KOPT-K1 (cell line): ENCODE measurements around the gene THAP3.
"Not testable (repeated sequence)": the region's sequence is repeated elsewhere in the genome, so short reads cannot be mapped to it uniquely, and the experiment has no call there.

Experiments
- H3K27ac ChIP-seq: fragments of 200-600 bp; sonication (generic); 2 replicates; pipeline ENCODE4 v1.5.1; 2016; ENCODE audit warnings: antibody characterized with exemption, mild to moderate bottlenecking, low read depth, low read length; ENCODE audit not compliant: poor library complexity, severe bottlenecking
- H3K36me3 ChIP-seq: fragments of 200-600 bp; sonication (generic); 2 replicates; pipeline ENCODE4 v1.5.1; 2017; ENCODE audit warnings: antibody characterized with exemption, mild to moderate bottlenecking, low read length, moderate library complexity; ENCODE audit not compliant: insufficient read depth
- H3K9me3 ChIP-seq: fragments of 200-600 bp; sonication (generic); 2 replicates; pipeline ENCODE4 v1.5.1; 2017; ENCODE audit warnings: antibody characterized with exemption, low read length, mild to moderate bottlenecking; ENCODE audit not compliant: insufficient read depth, poor library complexity, severe bottlenecking

The THAP3 gene

DNA sequence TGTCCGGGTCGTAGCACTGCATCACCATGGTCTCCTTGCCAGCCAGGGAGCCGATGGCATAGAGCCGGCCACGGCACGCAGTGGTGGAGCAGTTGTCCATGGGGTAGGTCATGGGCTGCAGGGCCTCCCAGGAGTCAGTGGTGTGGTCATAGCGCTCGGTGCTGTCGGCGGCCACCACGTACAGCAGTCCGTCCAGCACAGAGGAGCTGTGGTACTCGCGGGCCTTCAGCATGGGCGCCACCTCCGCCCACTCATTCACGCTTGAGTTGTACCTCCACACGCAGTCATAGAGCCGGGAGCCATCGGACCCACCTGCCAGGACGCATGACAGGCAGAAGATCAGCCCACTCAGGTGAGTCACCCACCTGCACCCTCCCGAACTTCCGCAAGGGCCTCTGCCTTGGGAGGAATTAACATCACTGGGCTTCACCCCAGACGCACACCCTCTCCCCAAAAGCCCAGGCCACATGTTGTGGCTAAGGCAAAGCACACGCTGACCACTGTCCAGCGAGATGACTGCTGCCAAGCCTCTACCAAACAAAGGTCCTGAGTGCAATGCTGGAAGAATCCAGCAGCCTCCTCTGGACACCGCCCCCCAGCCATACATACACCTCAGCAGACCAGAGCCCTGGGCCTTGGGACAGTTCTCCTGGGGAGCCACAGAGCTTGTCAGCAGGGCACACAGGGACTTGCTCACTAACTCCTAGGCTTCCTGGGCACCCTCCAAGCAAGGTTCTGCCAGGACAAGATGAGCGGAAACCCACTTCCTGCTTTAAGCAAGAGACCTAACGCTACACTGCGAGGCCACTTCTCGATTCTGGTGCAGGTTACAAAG lies 25.3 kb upstream of the THAP3 start:
- Histone ChIP-seq H3K9me3 (no peaks in the 10 kb centered on the region), H3K36me3 (peaks cover 47% of the 10 kb centered on the region), H3K27ac (peak overlapping the region; percentile 54)

DNA sequence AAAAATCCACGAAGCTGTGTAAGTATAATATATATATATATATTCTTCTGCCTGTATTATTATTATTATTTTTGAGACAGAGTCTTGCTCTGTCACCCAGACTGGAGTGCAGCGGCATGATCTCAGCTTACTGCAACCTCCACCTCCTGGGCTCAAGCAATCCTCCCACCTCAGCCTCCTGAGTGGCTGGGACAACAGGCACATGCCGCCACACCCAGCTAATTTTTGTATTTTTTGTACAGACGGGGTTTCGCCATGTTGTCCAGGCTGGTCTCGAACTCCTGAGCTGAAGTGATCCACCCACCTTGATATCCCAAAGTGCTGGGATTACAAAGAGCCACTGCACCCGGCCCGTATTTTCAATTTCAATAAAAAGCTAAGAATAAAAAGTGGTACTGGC lies 24.7 kb upstream of the THAP3 start:
- H3K9me3 ChIP-seq = not testable (repeated sequence)
- Histone ChIP-seq H3K36me3 (peaks cover 40% of the 10 kb centered on the region), H3K27ac (peak overlapping the region; percentile 55)

DNA sequence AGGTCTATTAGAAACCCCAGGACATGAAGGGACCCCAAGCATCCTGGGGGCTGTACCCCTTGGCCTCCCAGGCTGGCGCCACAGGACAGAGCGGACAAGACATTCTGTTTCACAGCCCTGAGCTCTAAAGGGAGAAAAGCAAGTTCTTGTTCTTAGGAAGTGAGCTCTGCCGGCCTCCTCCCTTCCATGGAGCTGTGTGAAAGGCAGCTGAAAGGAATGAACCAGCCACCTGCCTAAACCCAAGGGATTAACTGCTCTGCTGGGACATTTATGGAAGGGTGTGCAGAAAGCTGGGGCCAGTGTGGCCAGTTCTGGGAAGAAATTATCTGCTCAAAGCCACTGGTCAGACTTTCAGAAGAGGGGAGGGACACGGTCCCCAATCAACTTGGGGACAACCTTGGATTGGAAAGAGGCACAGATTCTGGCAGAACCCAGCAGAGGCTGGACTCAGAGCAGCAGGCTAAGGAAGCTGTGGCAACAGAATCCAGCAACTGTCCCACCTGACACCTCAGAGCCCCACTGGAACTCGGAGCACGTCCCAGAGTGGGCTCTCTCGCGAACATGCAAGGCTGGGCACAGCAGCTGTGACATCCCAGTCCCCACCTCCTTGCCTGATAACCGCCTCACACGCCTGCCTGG lies 24.1 kb upstream of the THAP3 start:
- peaks cover 35% of the 10 kb centered on the region for H3K36me3 ChIP-seq
- H3K27ac ChIP-seq = peak overlapping the region; percentile 55
- H3K9me3 ChIP-seq = no peaks in the 10 kb centered on the region

DNA sequence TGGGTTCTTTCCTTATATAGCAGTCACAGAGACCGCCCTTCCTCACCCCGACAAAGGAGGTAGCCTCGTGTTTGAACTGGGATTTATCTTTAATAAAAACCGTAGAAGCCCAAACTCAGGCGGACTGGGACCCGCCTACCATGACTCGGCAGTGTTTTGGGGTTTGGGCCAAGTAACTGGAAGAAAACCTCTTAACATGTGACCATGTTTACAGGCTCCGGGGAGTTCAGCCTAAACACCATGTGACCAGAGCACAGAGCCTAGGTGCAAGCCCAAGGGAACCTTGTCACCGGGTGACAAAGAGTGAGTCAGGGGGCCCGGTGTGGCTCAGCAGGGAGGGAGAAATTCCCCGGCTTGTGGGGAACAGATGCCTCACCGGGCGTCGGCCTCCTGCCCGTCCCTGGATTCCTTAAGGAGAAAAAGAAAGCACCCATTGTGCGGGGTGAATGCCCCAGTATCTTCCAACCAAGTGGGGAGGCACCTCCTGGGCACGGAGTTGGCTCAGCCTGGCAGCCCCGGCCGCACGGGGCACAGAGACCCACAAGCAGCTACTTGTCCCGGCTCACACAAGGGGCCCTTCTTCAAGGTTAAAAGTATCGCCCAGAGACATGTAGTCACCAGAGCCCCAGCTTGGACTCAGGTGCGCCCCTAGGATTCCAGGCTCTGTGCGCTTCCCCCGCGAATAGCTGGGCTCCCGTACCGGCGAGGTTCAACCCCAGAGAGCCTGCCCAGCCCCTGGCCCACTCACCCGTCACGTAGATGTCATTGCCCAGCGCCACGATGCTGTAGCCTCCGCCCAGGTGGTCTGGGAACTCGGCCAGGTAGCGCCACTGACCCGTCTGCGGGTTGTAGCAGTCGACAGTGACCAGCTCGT lies 23.4 kb upstream of the THAP3 start:
- Histone ChIP-seq H3K36me3 (peaks cover 27% of the 10 kb centered on the region), H3K27ac (peak overlapping the region; percentile 55), H3K9me3 (no peaks in the 10 kb centered on the region)

DNA sequence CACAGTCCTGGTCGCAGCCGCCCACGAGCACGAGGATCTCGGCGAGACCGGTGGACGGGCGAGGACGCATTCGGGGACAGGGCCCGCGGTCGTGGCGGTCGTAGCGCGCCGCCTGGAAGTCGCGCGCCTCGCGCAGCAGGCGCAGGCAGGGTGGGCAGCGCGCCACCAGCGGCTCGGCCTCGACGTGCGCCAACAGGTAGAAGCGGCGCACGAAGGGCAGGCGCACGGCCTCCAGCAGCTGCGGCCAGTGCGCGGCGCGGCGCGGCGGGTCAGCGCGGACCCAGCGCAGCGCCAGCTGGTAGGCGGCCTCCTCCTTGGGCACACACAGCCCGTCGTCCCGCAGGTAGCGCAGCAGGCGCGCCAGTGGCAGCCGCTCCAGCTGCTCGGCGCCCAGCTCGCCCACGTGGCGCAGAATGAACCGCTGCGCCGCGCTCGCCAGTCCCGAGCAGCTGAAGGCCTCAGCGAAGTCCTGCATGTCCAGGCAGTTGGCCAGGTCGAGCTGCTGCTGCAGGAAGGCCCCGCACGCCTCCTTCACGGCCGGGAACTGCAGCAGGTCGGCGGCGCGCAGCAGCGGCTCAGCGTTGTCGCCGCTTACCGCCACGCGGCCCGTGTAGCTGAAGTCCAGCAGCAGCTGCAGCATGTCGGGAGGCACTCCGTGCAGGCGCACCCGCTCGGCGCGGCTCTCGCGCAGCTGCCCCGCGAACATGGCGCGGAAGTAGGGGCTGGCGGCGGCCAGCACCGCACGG lies 22.6 kb upstream of the THAP3 start:
- Histone ChIP-seq H3K36me3 (peaks cover 19% of the 10 kb centered on the region), H3K9me3 (no peaks in the 10 kb centered on the region), H3K27ac (peak overlapping the region; percentile 55)

DNA sequence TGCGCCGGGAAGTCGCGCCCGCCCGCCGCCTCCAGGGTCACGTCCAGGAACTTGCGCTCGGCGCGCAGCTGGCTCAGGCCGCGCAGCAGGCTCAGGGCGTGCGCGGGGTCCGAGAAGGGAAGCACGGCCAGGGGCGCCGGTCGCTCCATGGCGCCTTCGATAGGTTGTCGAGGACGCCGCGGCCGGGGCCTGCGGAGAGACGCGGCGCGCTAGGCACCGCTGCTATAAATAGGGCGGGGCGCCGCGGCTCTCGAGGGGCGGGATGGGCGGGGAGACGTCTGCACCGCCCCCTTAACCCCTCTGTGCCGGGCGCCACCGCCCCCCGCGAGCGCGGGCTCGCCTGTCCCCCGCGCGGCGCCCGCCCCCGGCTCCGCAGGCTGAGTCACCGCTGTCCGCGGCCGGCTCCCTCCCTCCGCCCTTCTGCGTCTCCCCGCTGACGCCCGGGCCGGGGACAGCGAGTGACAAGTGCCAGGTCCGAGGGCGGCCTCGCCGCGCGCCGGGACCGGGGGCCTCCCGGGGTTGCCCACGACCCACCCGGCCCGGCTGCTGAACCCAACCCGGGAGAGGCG lies 21.9 kb upstream of the THAP3 start, which contains the start of gene KLHL21:
Gene KLHL21 (minus strand): TSS at position 201 of the 569 bp plus-strand sequence. CDS start 52 bp downstream, at position 149.
- peaks cover 13% of the 10 kb centered on the region for H3K36me3 ChIP-seq
- peak within 1 kb of the TSS; percentile 55 for H3K27ac ChIP-seq
- H3K9me3 ChIP-seq = no peaks in the 10 kb centered on the region

DNA sequence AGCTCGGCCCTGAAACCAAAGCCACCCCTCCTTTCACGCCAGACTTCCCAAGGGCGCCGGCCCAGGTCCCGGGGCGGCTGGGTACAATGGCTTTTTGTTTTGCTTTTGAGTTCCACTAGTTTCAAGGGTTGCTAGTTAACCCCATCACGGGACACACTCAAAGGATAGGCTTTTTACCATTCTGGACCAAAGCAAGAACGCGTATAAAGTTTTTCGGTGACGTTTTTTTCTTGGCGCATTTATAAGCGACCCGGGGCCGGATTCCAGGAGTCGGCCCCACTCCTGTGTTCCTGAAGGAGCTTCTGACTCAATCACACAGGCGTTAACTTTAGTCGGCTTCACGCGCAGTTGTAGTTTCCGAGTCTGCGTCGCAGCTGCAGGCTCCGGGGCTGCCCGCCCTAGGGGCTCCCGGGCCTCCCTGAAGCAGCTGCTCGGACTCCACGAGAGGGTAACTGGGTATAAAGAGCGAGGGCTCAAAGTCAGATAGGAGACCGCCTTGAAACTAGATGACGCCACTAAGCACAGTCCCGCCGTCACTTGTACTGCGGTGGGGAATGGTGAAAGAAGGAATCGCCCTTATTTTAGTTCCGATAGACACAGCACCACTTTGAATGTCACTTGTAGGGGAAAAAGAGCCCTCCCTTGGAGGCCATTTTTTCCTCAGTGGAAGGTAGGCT lies 21.3 kb upstream of the THAP3 start:
- H3K9me3 ChIP-seq = no peaks in the 10 kb centered on the region
- H3K36me3 ChIP-seq = peaks cover 6% of the 10 kb centered on the region; the same call in 1 of the 2 replicates
- H3K27ac ChIP-seq = no peak overlapping the region

DNA sequence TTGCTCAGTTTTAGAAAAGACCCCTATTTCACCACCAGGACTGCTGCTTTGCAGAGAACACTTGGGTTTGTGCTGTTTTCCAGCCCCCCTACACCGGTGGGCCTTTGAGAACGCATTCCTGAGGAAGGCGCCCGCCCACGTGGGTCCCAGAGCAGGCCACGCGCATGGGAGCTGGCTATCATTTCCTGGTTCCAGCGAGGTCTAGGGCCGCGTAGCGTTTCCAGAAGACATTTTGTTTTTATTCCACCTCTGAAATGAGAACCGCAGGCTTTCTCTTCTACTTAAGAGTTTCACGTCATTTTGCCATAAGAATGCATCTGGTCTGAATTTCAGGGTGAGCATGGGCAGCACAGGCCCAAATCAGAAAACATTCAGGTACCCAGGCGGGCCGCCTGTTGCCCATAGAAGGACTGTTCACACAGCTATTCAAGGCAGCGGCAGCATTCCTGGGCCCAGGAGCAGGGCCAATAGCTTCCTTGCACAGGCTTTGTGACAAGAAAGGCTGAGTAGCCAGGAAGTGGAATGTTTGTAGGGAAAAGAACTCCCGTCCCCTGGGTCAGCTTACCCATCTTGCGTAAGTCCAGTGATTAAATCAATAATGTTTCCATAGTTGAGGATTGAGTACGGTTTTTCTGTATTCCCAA lies 20.6 kb upstream of the THAP3 start:
- H3K27ac ChIP-seq = no peak overlapping the region
- no peaks in the 10 kb centered on the region for H3K9me3 ChIP-seq
- peaks cover 3% of the 10 kb centered on the region; the same call in 1 of the 2 replicates for H3K36me3 ChIP-seq

DNA sequence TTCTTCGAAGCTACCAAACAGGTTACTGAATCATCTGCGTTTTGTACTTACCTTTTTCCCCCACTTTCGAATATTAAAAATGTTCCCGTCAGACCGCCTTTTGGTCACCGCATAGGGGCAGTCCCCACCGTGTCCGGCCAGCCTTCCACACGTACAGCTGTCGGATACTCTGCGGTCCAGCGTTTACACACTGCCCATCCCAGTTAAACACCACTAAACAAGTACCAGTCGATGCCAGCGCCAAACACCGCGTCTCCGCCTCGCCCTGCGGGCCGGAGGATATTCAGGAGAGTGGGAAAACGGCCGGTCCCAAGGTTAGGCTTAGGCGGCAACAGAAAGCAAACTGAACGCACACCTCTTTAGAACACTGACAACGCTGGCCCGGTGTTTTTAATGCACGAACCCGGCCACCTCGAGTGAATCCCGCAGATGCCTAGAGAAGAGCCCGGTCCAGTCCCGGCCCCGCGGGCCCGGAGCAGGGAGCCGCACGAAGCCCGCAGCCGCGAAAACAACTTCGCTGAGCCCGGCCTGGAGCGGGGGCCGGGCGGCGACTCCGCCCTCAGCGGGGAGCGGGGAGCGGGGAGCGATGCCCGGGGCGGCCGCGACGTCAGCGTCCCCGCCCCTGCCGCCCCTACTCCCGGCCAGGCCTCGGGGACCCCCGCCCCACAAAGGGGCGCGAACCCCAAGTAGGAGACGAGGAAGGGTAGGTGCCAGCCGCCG lies 11.9 kb upstream of the THAP3 start:
- H3K27ac ChIP-seq = peak overlapping the region; percentile 78
- H3K9me3 ChIP-seq = no peaks in the 10 kb centered on the region
- H3K36me3 ChIP-seq = peaks cover 14% of the 10 kb centered on the region

DNA sequence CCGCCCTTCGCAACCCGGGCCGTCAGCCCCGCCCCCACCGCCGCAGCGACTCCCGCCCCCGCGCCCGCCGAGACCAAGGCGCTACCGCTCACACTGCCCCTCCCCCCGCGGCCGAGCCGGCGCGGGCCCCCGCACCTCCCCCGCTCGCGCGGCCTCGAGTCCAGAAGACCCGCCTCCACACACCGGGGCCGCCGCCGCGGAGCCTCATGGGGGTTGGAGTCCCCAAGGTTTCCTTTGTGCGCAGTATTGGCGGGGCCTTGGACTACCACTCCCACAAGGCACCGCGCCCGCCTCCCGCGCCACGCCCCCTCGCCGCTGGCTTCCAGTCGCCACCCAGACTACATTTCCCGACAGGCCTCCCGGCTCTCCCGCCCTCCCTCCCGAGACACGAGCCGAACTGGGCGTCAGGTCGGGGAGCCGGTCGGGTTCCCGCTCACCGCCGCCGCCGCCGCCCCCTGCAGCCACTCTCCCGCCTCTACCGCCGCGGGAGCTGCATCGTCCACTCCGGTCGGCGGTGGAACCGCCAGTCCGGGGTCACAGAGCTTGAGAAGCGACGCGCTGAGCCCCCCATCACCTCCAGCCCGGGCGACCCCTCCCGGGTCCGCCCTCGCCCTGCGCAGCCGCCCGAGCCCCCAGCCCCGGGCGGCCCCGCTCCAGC lies 11.2 kb upstream of the THAP3 start, which contains the start of gene PHF13:
Gene PHF13 (plus strand): TSS at position 371 of the 658 bp plus-strand sequence. CDS start 336 bp downstream, outside the sequence.
- Histone ChIP-seq H3K9me3 (no peaks in the 10 kb centered on the region), H3K36me3 (peaks cover 21% of the 10 kb centered on the region), H3K27ac (peak within 1 kb of the TSS; percentile 78)

DNA sequence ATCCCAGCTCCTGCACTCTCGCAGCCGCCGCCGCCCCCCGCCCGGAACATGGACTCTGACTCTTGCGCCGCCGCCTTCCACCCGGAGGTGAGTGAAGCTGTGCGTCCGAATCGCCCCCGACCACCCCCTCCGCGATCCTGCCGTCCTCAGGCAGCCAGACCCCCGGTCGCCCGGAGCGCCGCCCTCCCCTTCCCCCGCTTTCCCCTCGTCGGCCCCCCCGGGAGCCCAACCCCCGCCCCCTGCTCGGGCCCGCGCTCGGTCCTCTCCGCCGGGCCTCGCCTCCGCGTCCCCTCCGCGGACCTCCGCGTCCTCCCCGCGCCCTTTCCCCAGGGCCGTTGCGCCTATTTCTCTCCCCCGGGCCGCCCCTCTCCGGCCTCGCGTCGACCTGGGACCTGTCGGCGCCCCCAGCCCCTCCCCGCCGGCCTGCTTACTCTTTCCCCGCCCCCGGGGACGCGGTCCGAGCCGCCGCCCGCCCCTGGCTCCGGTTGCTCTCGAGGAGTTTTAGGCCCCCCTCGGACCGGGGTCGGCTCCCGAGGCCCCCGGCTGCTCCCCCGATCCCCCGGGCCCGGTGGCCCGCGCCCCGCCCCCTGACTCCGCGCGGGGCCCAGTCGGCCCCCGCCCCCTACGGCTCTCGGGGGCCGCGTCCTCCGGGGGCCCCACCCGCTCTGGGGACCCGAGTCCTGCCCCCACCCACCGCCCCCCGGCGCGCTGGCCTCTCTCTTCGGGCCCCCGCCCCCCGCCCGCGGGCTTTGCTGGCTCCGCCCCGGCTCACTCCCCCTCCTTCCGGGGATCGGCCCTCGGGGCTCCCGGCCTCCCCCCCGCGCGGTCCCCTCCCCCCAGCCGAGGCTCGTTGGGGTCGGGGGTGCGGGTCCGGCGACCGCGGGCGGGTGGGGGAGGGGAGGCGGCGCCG lies 10.4 kb upstream of the THAP3 start:
- peaks cover 29% of the 10 kb centered on the region for H3K36me3 ChIP-seq
- peak overlapping the region; percentile 78 for H3K27ac ChIP-seq
- no peaks in the 10 kb centered on the region for H3K9me3 ChIP-seq
